B cell (primary cell): ENCODE data around the gene TLK2.

Source experiments
- CTCF ChIP-seq: fragments of 200-600 bp; IDR thresholded peaks from one replicate; pipeline ENCODE4 v1.8.0; 2022; ENCODE audit warnings: antibody characterized with exemption, mild to moderate bottlenecking
- EZH2 ChIP-seq: IDR thresholded peaks from 2 replicates; pipeline ENCODE4 v1.6.1; 2012; ENCODE audit warnings: borderline replicate concordance, low read depth, mild to moderate bottlenecking, moderate library complexity, low read length; ENCODE audit not compliant: insufficient read depth, poor library complexity, severe bottlenecking

GRCh38 chr17:62618647-62619416, 140.2 kb downstream of the TLK2 start:
- TF ChIP-seq CTCF (no peak), EZH2 (no peak)
